ENCODE data around the gene WDR5.
"Not testable (repeated sequence)": the region's sequence is repeated elsewhere in the genome, so short reads cannot be mapped to it uniquely, and the experiment has no call there.

WDR5 gene

GRCh38 chr9:134135343-134136117 lies at the start of gene WDR5:
TSS of gene WDR5 (plus strand) at chr9:134136082. CDS start at chr9:134139878, 3,796 bp downstream.
- in situ Hi-C loops (cut with MboI; ENCODE audit: low sequenced_read_pairs, unreplicated experiment): no loop called here
- TF ChIP-seq CTCF (IDR thresholded peaks at IDR 0.05; ENCODE audit: borderline replicate concordance, control extremely low read depth, extremely low read depth, insufficient read depth, missing control alignments): peak; percentile 14
- peak; percentile 100 for DNase-seq (ENCODE audit: low spot score)

- no peak for DNase-seq (ENCODE audit: low spot score)
- in situ Hi-C loops (cut with MboI; ENCODE audit: low sequenced_read_pairs, unreplicated experiment): no loop called here
- TF ChIP-seq CTCF (IDR thresholded peaks at IDR 0.05; ENCODE audit: borderline replicate concordance, control extremely low read depth, extremely low read depth, insufficient read depth, missing control alignments): no peak
Observed at GRCh38 chr9:134088063-134088725, 47.7 kb upstream of the WDR5 start.

GRCh38 chr9:134089972-134090371 lies 45.9 kb upstream of the WDR5 start:
- in situ Hi-C loops (cut with MboI; ENCODE audit: low sequenced_read_pairs, unreplicated experiment): no loop called here
- no peak for TF ChIP-seq CTCF (IDR thresholded peaks at IDR 0.05; ENCODE audit: borderline replicate concordance, control extremely low read depth, extremely low read depth, insufficient read depth, missing control alignments)
- DNase-seq (ENCODE audit: low spot score): no peak

GRCh38 chr9:134099123-134099761 lies 36.6 kb upstream of the WDR5 start:
- TF ChIP-seq CTCF (IDR thresholded peaks at IDR 0.05; ENCODE audit: borderline replicate concordance, control extremely low read depth, extremely low read depth, insufficient read depth, missing control alignments): peak; percentile 67
- in situ Hi-C loops (cut with MboI; ENCODE audit: low sequenced_read_pairs, unreplicated experiment): no loop called here
- DNase-seq (ENCODE audit: low spot score): peak; percentile 76

GRCh38 chr9:134100040-134100439 lies 35.8 kb upstream of the WDR5 start:
- TF ChIP-seq CTCF (IDR thresholded peaks at IDR 0.05; ENCODE audit: borderline replicate concordance, control extremely low read depth, extremely low read depth, insufficient read depth, missing control alignments): no peak
- in situ Hi-C loops (cut with MboI; ENCODE audit: low sequenced_read_pairs, unreplicated experiment): no loop called here
- DNase-seq (ENCODE audit: low spot score): no peak

- in situ Hi-C loops (cut with MboI; ENCODE audit: low sequenced_read_pairs, unreplicated experiment); DNase-seq (ENCODE audit: low spot score): not testable (repeated sequence)
Observed at GRCh38 chr9:134101133-134101532, 34.7 kb upstream of the WDR5 start.
